ENCODE data around the gene BLOC1S2.

- TF ChIP-seq CTCF (conservative IDR thresholded peaks at IDR 0.05; ENCODE audit: low read depth in 2 of 2) (no peak), ETS1 (IDR thresholded peaks at IDR 0.05) (no peak), EZH2phosphoT487 (IDR thresholded peaks at IDR 0.05; ENCODE audit: unreplicated experiment) (no peak), ZNF462 (CRISPR knock-in tag; IDR thresholded peaks at IDR 0.05) (no peak), POLR2AphosphoS5 (IDR thresholded peaks at IDR 0.05; ENCODE audit: low read depth) (no peak), EZH2 (IDR thresholded peaks at IDR 0.05; ENCODE audit: low read depth, unreplicated experiment) (no peak), CREB1 (CRISPR knock-in tag; IDR thresholded peaks at IDR 0.05; ENCODE audit: low read depth) (no peak), ZNF114 (CRISPR knock-in tag; IDR thresholded peaks at IDR 0.05) (no peak), STAT1 (IDR thresholded peaks at IDR 0.05; ENCODE audit: unreplicated experiment) (no peak), REST (IDR thresholded peaks at IDR 0.05; ENCODE audit: unreplicated experiment) (no peak), JUNB (IDR thresholded peaks at IDR 0.05; ENCODE audit: unreplicated experiment) (no peak), ZNF331 (CRISPR knock-in tag; IDR thresholded peaks at IDR 0.05; ENCODE audit: low read depth) (no peak), NANOG (IDR thresholded peaks at IDR 0.05; ENCODE audit: borderline replicate concordance) (no peak)
Measured at GRCh38 chr10:100245484-100246220, 40.8 kb downstream of the BLOC1S2 start.

Data from GM23338 (cell line).